IMR-90 (cell line): ENCODE results near the gene ELFN1. TPM values are rescaled to one million over a fixed set of nuclear protein-coding genes. Genes with fewer than 3 reads are reported as not detected.

ENCODE experiments used
- ATAC-seq: fragments of 200-7000 bp; cut with Tn5 transposase; 2 replicates; pipeline ENCODE4 v1.9.1; 2020; ENCODE audit warnings: low read depth, mild to moderate bottlenecking, moderate library complexity
- BruUV-seq: library from RNA; stranded (reverse); fragments of 400-500 nt; replicated peaks from 2 replicates; lab custom pipeline; 2021; lab: Mats Ljungman, UMichigan
- CTCF ChIA-PET: fragments of 300-600 bp; formaldehyde crosslinking; extraction: SDS; loops from one replicate; lab custom pipeline; 2021; ENCODE audit warnings: antibody characterized with exemption; lab: Yijun Ruan, JAX
- POLR2A ChIA-PET: fragments of 300-600 bp; sonication (Branson Sonifier 250); formaldehyde crosslinking; loops from one replicate; lab custom pipeline; 2022; ENCODE audit warnings: antibody characterized with exemption; ENCODE audit not compliant: unreplicated experiment; lab: Charles Lee
- DNase-seq: peaks from one replicate; pipeline ENCODE4 v3.0.0; 2013
- H2AFZ ChIP-seq: replicated peaks from 2 replicates; pipeline ENCODE3; 2013; ENCODE audit warnings: low read length, mild to moderate bottlenecking; ENCODE audit not compliant: poor library complexity
- H2AK5ac ChIP-seq: 2 replicates; pipeline ENCODE4 v1.6.1; 2013; ENCODE audit warnings: low read depth, low read length, inconsistent platforms
- H2AK9ac ChIP-seq: replicated peaks from 2 replicates; pipeline ENCODE3; 2013; ENCODE audit warnings: mild to moderate bottlenecking, low read depth, low read length, moderate library complexity; ENCODE audit not compliant: poor library complexity
- H2BK120ac ChIP-seq: 2 replicates; pipeline ENCODE4 v1.6.1; 2013; ENCODE audit warnings: low read depth, low read length, inconsistent platforms
- H2BK15ac ChIP-seq: 3 replicates; pipeline ENCODE4 v1.6.1; 2013; ENCODE audit warnings: low read depth, low read length, inconsistent platforms
- H2BK20ac ChIP-seq: 2 replicates; pipeline ENCODE4 v1.6.1; 2013; ENCODE audit warnings: low read depth, mild to moderate bottlenecking, inconsistent platforms, low read length, moderate library complexity
- H2BK5ac ChIP-seq: 2 replicates; pipeline ENCODE4 v1.6.1; 2013; ENCODE audit warnings: mild to moderate bottlenecking, low read depth, low read length, inconsistent platforms; ENCODE audit not compliant: poor library complexity, severe bottlenecking
- H3K14ac ChIP-seq: replicated peaks from 2 replicates; pipeline ENCODE4 v1.6.1; 2013; ENCODE audit warnings: low read depth, low read length, inconsistent platforms
- H3K18ac ChIP-seq: 2 replicates; pipeline ENCODE4 v1.6.1; 2013; ENCODE audit warnings: low read depth, low read length, control low read depth
- H3K23ac ChIP-seq: 2 replicates; pipeline ENCODE4 v1.6.1; 2013; ENCODE audit warnings: low read depth, low read length, inconsistent platforms
- H3K27ac ChIP-seq: 2 replicates; pipeline ENCODE4 v1.5.1; 2013; ENCODE audit warnings: mild to moderate bottlenecking, control low read depth, low read length; ENCODE audit not compliant: insufficient read depth
- H3K27me3 ChIP-seq: 2 replicates; pipeline ENCODE4 v1.6.1; 2013; ENCODE audit warnings: low read length; ENCODE audit not compliant: control insufficient read depth, insufficient read depth
- H3K36me3 ChIP-seq: 2 replicates; pipeline ENCODE4 v1.6.1; 2013; ENCODE audit warnings: low read length, mixed read lengths; ENCODE audit not compliant: control insufficient read depth, insufficient read depth
- H3K4ac ChIP-seq: 2 replicates; pipeline ENCODE4 v1.6.1; 2013; ENCODE audit warnings: low read depth, low read length, inconsistent platforms
- H3K4me1 ChIP-seq: 2 replicates; pipeline ENCODE4 v1.6.1; 2013; ENCODE audit warnings: low read length, mixed read lengths; ENCODE audit not compliant: control insufficient read depth, insufficient read depth
- H3K4me2 ChIP-seq: 2 replicates; pipeline ENCODE4 v1.6.1; 2013; ENCODE audit warnings: low read depth, mild to moderate bottlenecking, control low read depth, low read length, moderate library complexity
- H3K4me3 ChIP-seq: 2 replicates; pipeline ENCODE4 v1.5.1; 2013; ENCODE audit warnings: low read depth, mild to moderate bottlenecking, control low read depth, low read length, moderate library complexity; ENCODE audit not compliant: insufficient read depth
- H3K56ac ChIP-seq: 2 replicates; pipeline ENCODE4 v1.6.1; 2013; ENCODE audit warnings: low read length, inconsistent platforms; ENCODE audit not compliant: insufficient read depth; ENCODE audit errors: extremely low read depth
- H3K79me1 ChIP-seq, 2 experiments: 2 replicates each; pipeline ENCODE4 v1.6.1; 2013; ENCODE audit warnings: low read length in 2 of 2, inconsistent platforms in 1 of 2, low read depth in 1 of 2
- H3K9ac ChIP-seq: 2 replicates; pipeline ENCODE4 v1.6.1; 2013; ENCODE audit warnings: low read depth, low read length, control low read depth
- H3K9me1 ChIP-seq: 2 replicates; pipeline ENCODE4 v1.6.1; 2013; ENCODE audit warnings: low read length, inconsistent platforms; ENCODE audit not compliant: insufficient read depth
- H3K9me3 ChIP-seq: 2 replicates; pipeline ENCODE4 v1.6.1; 2013; ENCODE audit warnings: low read length; ENCODE audit not compliant: control insufficient read depth, insufficient read depth
- H4K20me1 ChIP-seq: 2 replicates; pipeline ENCODE4 v1.6.1; 2013; ENCODE audit warnings: low read length, inconsistent platforms; ENCODE audit not compliant: insufficient read depth
- H4K5ac ChIP-seq: 2 replicates; pipeline ENCODE4 v1.6.1; 2013; ENCODE audit warnings: mild to moderate bottlenecking, low read depth, low read length, control low read depth
- H4K8ac ChIP-seq, 2 experiments: 2 replicates each; pipeline ENCODE4 v1.6.1; 2013; ENCODE audit warnings: low read depth in 2 of 2, low read length in 2 of 2, control low read depth in 1 of 2, inconsistent platforms in 1 of 2
- H4K91ac ChIP-seq: 2 replicates; pipeline ENCODE4 v1.6.1; 2013; ENCODE audit warnings: low read depth, low read length, inconsistent platforms; ENCODE audit not compliant: insufficient read depth
- BHLHE40 ChIP-seq: fragments of 150-350 bp; IDR thresholded peaks from 2 replicates; pipeline ENCODE4 v1.6.1; 2016; ENCODE audit warnings: mild to moderate bottlenecking, low read depth, low read length
- CEBPB ChIP-seq: IDR thresholded peaks from 2 replicates; pipeline ENCODE4 v1.6.1; 2012; ENCODE audit warnings: low read depth, low read length, improper control_type of control experiment
- CHD1 ChIP-seq: IDR thresholded peaks from 2 replicates; pipeline ENCODE4 v1.6.1; 2012; ENCODE audit warnings: low read depth, low read length, improper control_type of control experiment
- MAZ ChIP-seq: IDR thresholded peaks from 2 replicates; pipeline ENCODE4 v1.6.1; 2012; ENCODE audit warnings: low read depth, mild to moderate bottlenecking, low read length, improper control_type of control experiment, moderate library complexity, borderline replicate concordance
- MXI1 ChIP-seq: IDR thresholded peaks from 2 replicates; pipeline ENCODE4 v1.6.1; 2012; ENCODE audit warnings: low read depth, mild to moderate bottlenecking, low read length, moderate library complexity, borderline replicate concordance
- NFE2L2 ChIP-seq: fragments of 150-350 bp; IDR thresholded peaks from 2 replicates; pipeline ENCODE4 v1.6.1; 2016; ENCODE audit warnings: low read depth, mild to moderate bottlenecking, low read length
- POLR2A ChIP-seq: IDR thresholded peaks from 2 replicates; pipeline ENCODE4 v1.6.1; 2012; ENCODE audit warnings: mild to moderate bottlenecking, low read depth, low read length
- RAD21 ChIP-seq: IDR thresholded peaks from 2 replicates; pipeline ENCODE4 v1.6.1; 2012; ENCODE audit warnings: low read length, improper control_type of control experiment
- RCOR1 ChIP-seq: IDR thresholded peaks from 2 replicates; pipeline ENCODE4 v1.6.1; 2012; ENCODE audit warnings: mild to moderate bottlenecking, low read length, improper control_type of control experiment; ENCODE audit not compliant: insufficient replicate concordance
- RFX5 ChIP-seq: IDR thresholded peaks from 2 replicates; pipeline ENCODE4 v1.8.0; 2012; ENCODE audit warnings: low read depth, mild to moderate bottlenecking, low read length, moderate library complexity
- SMC3 ChIP-seq: fragments of 150-350 bp; IDR thresholded peaks from 2 replicates; pipeline ENCODE4 v1.6.1; 2016; ENCODE audit warnings: low read depth, mild to moderate bottlenecking, antibody characterized with exemption, low read length, moderate library complexity
- WGBS, 2 experiments: methylation state at CpG; one replicate each; pipeline versions ENCODE4 v1.1.5 to v1.1.7; 2013; ENCODE audit warnings: missing lambda C conversion rate in 2 of 2; ENCODE audit not compliant: insufficient read length in 1 of 2; ENCODE audit errors: extremely low coverage in 2 of 2; 5-methylcytosine and 5-hydroxymethylcytosine counted together
- dilution Hi-C: fragments of 300-500 bp; cut with HindIII; formaldehyde crosslinking; loops from one replicate; pipeline ENCODE4 v1.14.3; 2018; ENCODE audit warnings: low sequenced_read_pairs; ENCODE audit not compliant: unreplicated experiment
- in situ Hi-C: fragments of 300-500 bp; cut with MboI; formaldehyde crosslinking; loops from 3 replicates; pipeline ENCODE4 v1.14.3; 2019; ENCODE audit warnings: low sequenced_read_pairs, inconsistent platforms, mixed read lengths
- intact Hi-C: fragments of 100-400 bp; cut with micrococcal nuclease; formaldehyde crosslinking; loops from 2 replicates; pipeline ENCODE4 v1.10.0; 2022
- polyA plus RNA-seq, 3 experiments: library from polyadenylated mRNA; depleted of rRNA; stranded (reverse); fragments of >200 nt; gene quantifications; 2 replicates each; pipeline ENCODE4 v1.2.3, GENCODE V29; 2012; ENCODE audit warnings: low replicate concordance in 1 of 3
- total RNA-seq: library from RNA; depleted of rRNA; stranded (reverse); fragments of >200 nt; gene quantifications from 2 replicates; pipeline ENCODE4 v1.2.3, GENCODE V29; 2012
- TF ChIP-seq, protein P1 (sequence below): fragments of 150-350 bp; IDR thresholded peaks from 2 replicates; pipeline ENCODE4 v1.6.1; 2016; ENCODE audit warnings: low read depth, mild to moderate bottlenecking, low read length, moderate library complexity, borderline replicate concordance
- TF ChIP-seq, protein P2 (sequence below): conservative IDR thresholded peaks from 2 replicates; pipeline ENCODE4 v1.5.1; 2012; ENCODE audit warnings: mild to moderate bottlenecking, low read depth, low read length, improper control_type of control experiment

ELFN1 gene
- total and polyA plus RNA-seq, 2 of the 4 experiments (the other 2 are of a cell fraction): 1.6 to 5.2 TPM

DNA sequence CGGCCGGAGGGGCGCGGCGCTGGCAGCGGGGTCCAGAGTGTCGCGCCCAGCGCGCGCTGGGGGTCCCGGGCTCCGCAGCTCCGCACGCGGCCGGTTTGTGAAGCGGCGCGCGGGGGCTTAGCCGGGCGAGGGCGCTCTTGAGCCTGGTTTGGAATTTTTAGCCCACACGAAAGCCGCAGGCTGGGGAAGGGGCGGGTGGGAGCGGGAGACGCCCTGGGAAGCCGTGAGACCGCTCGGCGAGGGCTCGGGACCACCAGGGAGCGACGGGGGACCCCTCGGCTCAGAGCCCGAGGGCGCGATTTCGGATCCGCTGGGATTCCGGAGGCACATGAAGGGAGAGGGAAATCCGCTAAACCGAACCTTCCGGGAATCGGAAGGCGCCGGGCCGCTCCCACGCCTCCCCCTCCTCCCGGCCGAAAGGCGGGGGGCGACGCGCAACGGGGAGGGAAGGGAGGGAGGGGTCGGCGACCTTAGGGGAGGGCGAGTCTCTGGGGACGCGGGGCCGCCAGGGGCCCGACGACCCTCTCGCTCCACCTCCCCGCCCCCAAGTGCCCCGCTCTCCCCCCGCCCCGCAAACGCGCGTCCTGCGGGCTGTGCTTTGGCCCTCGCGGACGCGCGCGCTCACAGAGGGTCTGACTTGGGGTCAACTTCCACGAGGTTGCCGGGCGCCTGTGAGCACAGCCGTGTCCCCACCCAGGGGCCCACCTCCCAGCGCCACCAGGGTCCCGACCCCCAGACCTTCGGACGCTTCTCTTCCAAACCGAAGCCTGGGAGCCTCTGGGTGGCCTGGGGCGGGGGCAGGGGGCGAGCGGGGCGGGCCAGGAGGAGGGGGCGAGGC, 5.1 kb upstream of the ELFN1 start:
- H3K23ac ChIP-seq: no peak overlapping the region
- no peaks in the 10 kb centered on the region for H3K79me1 ChIP-seq
- H3K4me2 ChIP-seq: peak overlapping the region; percentile 98
- H3K4me3 ChIP-seq: peak overlapping the region; percentile 91
- H3K9me1 ChIP-seq: no peaks in the 10 kb centered on the region
- H3K14ac ChIP-seq: no peak overlapping the region
- H2AFZ ChIP-seq: peak overlapping the region; percentile 89
- H3K36me3 ChIP-seq: no peaks in the 10 kb centered on the region
- H2BK15ac ChIP-seq: no peak overlapping the region
- intact Hi-C loops: loop anchor here (1.0 to 5.0 kb wide), 3 partner anchors 147 to 684 kb away; no protein-coding TSS in a partner anchor
- 3% methylated on average over 7 of the region's 95 CpGs; no CpG with 5 or more reads in 1 of the 2 experiments for WGBS, 2 experiments
- H4K91ac ChIP-seq: no peak overlapping the region
- H4K20me1 ChIP-seq: no peaks in the 10 kb centered on the region; the same call in 1 of the 2 replicates
- H3K4ac ChIP-seq: no peak overlapping the region
- H2BK120ac ChIP-seq: no peak overlapping the region
- DNase-seq (peak; percentile 41), ATAC-seq (peak; percentile 50)
- no peak overlapping the region for H2BK5ac ChIP-seq
- ChIA-PET CTCF (interaction anchor here (0.6 kb wide), 2 partner anchors 109 to 538 kb away, joined by 3 to 5 read pairs; no protein-coding TSS in a partner anchor), POLR2A (no interaction called here)
- peak overlapping the region; percentile 58 for H3K9ac ChIP-seq
- H3K27ac ChIP-seq: no peak overlapping the region; the same call in 1 of the 2 replicates
- H4K8ac ChIP-seq: no peak overlapping the region
- dilution Hi-C loops: no loop called here
- no peak overlapping the region for H3K56ac ChIP-seq
- no peak overlapping the region for H2BK20ac ChIP-seq
- BruUV-seq: no TSS peak
- H2AK9ac ChIP-seq: no peak overlapping the region
- peaks cover 2% of the 10 kb centered on the region; the same call in 1 of the 2 replicates for H3K9me3 ChIP-seq
- in situ Hi-C loops: no loop called here
- H2AK5ac ChIP-seq: no peak overlapping the region
- H3K4me1 ChIP-seq: peaks cover 2% of the 10 kb centered on the region; the same call in 1 of the 2 replicates
- no peak overlapping the region for H4K5ac ChIP-seq
- no peak overlapping the region for H3K18ac ChIP-seq
- peaks cover 64% of the 10 kb centered on the region for H3K27me3 ChIP-seq
- no peak for TF ChIP-seq POLR2A
- 0 out of 2 replicates have a peak, but pooled peaks have one; percentile 10 for TF ChIP-seq BHLHE40
- no peak for TF ChIP-seq CHD1
- no peak for TF ChIP-seq NFE2L2
- 0 out of 2 replicates have a peak, but pooled peaks have one; percentile 17 for TF ChIP-seq MXI1
- TF ChIP-seq RCOR1: no peak
- peak; percentile 71; the same call in 1 of the 2 replicates for TF ChIP-seq MAZ
- no peak for TF ChIP-seq RFX5
- no peak for TF ChIP-seq CEBPB
- TF ChIP-seq, protein P1, sequence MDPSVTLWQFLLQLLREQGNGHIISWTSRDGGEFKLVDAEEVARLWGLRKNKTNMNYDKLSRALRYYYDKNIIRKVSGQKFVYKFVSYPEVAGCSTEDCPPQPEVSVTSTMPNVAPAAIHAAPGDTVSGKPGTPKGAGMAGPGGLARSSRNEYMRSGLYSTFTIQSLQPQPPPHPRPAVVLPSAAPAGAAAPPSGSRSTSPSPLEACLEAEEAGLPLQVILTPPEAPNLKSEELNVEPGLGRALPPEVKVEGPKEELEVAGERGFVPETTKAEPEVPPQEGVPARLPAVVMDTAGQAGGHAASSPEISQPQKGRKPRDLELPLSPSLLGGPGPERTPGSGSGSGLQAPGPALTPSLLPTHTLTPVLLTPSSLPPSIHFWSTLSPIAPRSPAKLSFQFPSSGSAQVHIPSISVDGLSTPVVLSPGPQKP: no peak
- peak; percentile 65 for TF ChIP-seq SMC3
- TF ChIP-seq, protein P2, sequence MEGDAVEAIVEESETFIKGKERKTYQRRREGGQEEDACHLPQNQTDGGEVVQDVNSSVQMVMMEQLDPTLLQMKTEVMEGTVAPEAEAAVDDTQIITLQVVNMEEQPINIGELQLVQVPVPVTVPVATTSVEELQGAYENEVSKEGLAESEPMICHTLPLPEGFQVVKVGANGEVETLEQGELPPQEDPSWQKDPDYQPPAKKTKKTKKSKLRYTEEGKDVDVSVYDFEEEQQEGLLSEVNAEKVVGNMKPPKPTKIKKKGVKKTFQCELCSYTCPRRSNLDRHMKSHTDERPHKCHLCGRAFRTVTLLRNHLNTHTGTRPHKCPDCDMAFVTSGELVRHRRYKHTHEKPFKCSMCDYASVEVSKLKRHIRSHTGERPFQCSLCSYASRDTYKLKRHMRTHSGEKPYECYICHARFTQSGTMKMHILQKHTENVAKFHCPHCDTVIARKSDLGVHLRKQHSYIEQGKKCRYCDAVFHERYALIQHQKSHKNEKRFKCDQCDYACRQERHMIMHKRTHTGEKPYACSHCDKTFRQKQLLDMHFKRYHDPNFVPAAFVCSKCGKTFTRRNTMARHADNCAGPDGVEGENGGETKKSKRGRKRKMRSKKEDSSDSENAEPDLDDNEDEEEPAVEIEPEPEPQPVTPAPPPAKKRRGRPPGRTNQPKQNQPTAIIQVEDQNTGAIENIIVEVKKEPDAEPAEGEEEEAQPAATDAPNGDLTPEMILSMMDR: peak; percentile 94
- TF ChIP-seq RAD21: peak; percentile 73
